ENCODE measurements around the gene MRPS2.

- TF ChIP-seq CTCF (IDR thresholded peaks at IDR 0.05; ENCODE audit: extremely low read depth in 1 of 2, insufficient read depth in 1 of 2, low read depth in 1 of 2, low read length in 2 of 2) (no peak), FOS (IDR thresholded peaks at IDR 0.05; ENCODE audit: borderline replicate concordance, insufficient read depth, low read length) (no peak), POLR2A (IDR thresholded peaks at IDR 0.05; ENCODE audit: low read depth, low read length) (no peak), POLR2AphosphoS5 (IDR thresholded peaks at IDR 0.05; ENCODE audit: insufficient read depth, low read depth, low read length) (no peak), MAX (IDR thresholded peaks at IDR 0.05; ENCODE audit: insufficient read depth, insufficient read length) (no peak), JUN (IDR thresholded peaks at IDR 0.05; ENCODE audit: borderline replicate concordance, insufficient read depth, insufficient read length, low read depth) (no peak), EZH2 (IDR thresholded peaks at IDR 0.05; ENCODE audit: borderline replicate concordance, low read depth, low read length, severe bottlenecking) (no peak)
These were observed 18.9 kb downstream of the MRPS2 start for GRCh38 chr9:135519179-135519971.

All from endothelial cell of umbilical vein (primary cell).